Measurements from ENCODE around the gene PIK3AP1.

DNA sequence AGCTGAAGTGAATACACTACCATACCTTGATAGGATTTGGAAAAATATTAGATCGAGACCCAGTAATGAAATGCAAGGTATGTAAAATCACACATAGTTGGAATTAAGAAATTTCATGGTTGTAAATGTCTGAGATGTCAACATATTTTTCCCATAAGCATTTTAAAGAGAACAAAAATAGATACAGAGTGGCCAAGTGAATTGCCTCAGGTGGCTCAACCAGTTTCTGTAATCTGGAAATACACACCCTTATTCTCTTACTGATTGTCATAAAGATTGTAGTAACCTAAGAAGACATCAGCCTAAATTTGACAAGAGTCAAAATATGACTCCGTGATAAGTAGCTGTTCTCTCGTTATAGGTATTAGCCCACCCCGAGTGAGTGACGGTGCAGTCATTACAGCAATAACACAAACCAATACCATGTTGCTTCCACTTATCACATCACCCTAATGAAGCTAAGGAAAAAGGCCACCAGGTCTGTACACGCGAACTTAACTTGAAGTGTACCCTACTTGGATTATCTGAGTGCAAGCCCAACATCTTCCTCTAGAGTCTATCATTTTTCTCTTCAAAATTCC, 23.4 kb downstream of the PIK3AP1 start:
- TF ChIP-seq CTCF (IDR thresholded peaks at IDR 0.05) (no peak), POLR2AphosphoS5 (IDR thresholded peaks at IDR 0.05) (no peak), POLR2A (IDR thresholded peaks at IDR 0.05) (no peak), EP300 (IDR thresholded peaks at IDR 0.05) (no peak)

Data from stomach (tissue), 4 donors.